IPS-15b (cell line): ENCODE results near the gene TBXAS1.

Experiments
- H3K27me3 ChIP-seq: one replicate; pipeline ENCODE4 v1.6.1; 2013; ENCODE audit warnings: low read length; ENCODE audit not compliant: control insufficient read depth, insufficient read depth
- H3K36me3 ChIP-seq: one replicate; pipeline ENCODE4 v1.6.1; 2013; ENCODE audit warnings: low read length; ENCODE audit not compliant: control insufficient read depth, insufficient read depth
- H3K4me1 ChIP-seq: one replicate; pipeline ENCODE4 v1.6.1; 2013; ENCODE audit warnings: mild to moderate bottlenecking, low read length; ENCODE audit not compliant: control insufficient read depth, insufficient read depth
- H3K4me3 ChIP-seq: one replicate; pipeline ENCODE4 v1.5.1; 2013; ENCODE audit warnings: low read depth, low read length
- H3K9ac ChIP-seq: one replicate; pipeline ENCODE4 v1.6.1; 2013; ENCODE audit warnings: low read depth, mild to moderate bottlenecking, low read length
- H3K9me3 ChIP-seq: one replicate; pipeline ENCODE4 v1.6.1; 2013; ENCODE audit warnings: mild to moderate bottlenecking, low read length; ENCODE audit not compliant: control insufficient read depth, insufficient read depth

TBXAS1 gene

DNA sequence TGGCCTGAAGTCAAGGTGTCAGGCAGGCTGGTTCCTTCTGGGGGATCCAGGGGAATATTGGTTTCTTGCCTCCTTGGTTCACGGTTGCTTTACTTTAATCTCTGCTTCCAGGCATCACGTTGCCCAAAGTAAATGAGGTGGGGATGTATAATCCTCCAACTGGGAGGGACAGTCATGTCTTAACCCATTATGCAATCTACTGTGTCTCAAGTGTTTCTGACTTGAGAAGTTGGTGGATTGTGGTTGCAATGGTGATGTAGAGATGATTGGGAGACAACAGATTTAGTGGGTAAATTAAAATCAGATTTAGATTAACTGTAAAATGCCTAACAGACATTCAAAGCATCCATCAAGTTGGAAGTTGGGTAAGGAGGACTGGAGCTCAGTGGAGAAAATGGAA, 32.7 kb downstream of the TBXAS1 start:
- Histone ChIP-seq H3K4me1 (no peaks in the 10 kb centered on the region), H3K27me3 (no peaks in the 10 kb centered on the region), H3K4me3 (no peak overlapping the region), H3K9ac (no peak overlapping the region), H3K9me3 (no peaks in the 10 kb centered on the region), H3K36me3 (no peaks in the 10 kb centered on the region)

GRCh38 chr7:139866047-139866837, 37.2 kb downstream of the TBXAS1 start:
- Histone ChIP-seq H3K27me3 (no peaks in the 10 kb centered on the region), H3K4me3 (no peak overlapping the region), H3K36me3 (no peaks in the 10 kb centered on the region), H3K9me3 (no peaks in the 10 kb centered on the region), H3K9ac (no peak overlapping the region), H3K4me1 (no peaks in the 10 kb centered on the region)

- H3K9me3 ChIP-seq: no peaks in the 10 kb centered on the region
- H3K27me3 ChIP-seq: no peaks in the 10 kb centered on the region
- no peak overlapping the region for H3K4me3 ChIP-seq
- no peak overlapping the region for H3K9ac ChIP-seq
- H3K4me1 ChIP-seq: no peaks in the 10 kb centered on the region
- H3K36me3 ChIP-seq: no peaks in the 10 kb centered on the region
Observed at GRCh38 chr7:139867847-139868246, 38.8 kb downstream of the TBXAS1 start.

DNA sequence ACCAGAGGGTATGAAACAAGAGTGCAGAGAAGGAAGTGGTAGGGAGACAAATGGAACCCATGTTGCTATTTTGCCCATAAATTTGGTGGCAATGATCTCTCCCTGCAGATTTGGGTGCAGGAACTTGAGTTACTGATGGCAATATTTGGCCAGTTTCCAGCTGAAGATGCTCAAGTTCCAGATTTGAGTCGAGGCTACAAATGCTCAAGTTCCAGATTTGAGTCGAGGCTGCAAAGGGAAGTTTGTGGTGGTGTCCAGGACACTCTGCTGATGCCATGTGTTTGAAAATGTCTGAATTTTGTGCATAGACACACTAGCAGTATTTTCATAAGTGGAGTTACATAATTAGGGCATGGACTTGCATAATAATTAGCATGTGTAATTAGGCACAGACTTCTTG, 40.8 kb downstream of the TBXAS1 start:
- H3K9me3 ChIP-seq: no peaks in the 10 kb centered on the region
- H3K9ac ChIP-seq: no peak overlapping the region
- no peaks in the 10 kb centered on the region for H3K36me3 ChIP-seq
- H3K4me3 ChIP-seq: no peak overlapping the region
- no peaks in the 10 kb centered on the region for H3K4me1 ChIP-seq
- H3K27me3 ChIP-seq: no peaks in the 10 kb centered on the region

GRCh38 chr7:139870380-139870779, 41.3 kb downstream of the TBXAS1 start:
- Histone ChIP-seq H3K9me3 (no peaks in the 10 kb centered on the region), H3K4me1 (no peaks in the 10 kb centered on the region), H3K9ac (no peak overlapping the region), H3K36me3 (no peaks in the 10 kb centered on the region), H3K27me3 (no peaks in the 10 kb centered on the region), H3K4me3 (no peak overlapping the region)

GRCh38 chr7:139871331-139871730, 42.3 kb downstream of the TBXAS1 start:
- Histone ChIP-seq H3K4me3 (no peak overlapping the region), H3K4me1 (no peaks in the 10 kb centered on the region), H3K9me3 (no peaks in the 10 kb centered on the region), H3K36me3 (no peaks in the 10 kb centered on the region), H3K27me3 (no peaks in the 10 kb centered on the region), H3K9ac (no peak overlapping the region)

- H3K4me1 ChIP-seq: no peaks in the 10 kb centered on the region
- H3K27me3 ChIP-seq: no peaks in the 10 kb centered on the region
- H3K36me3 ChIP-seq: no peaks in the 10 kb centered on the region
- H3K4me3 ChIP-seq: no peak overlapping the region
- no peaks in the 10 kb centered on the region for H3K9me3 ChIP-seq
- H3K9ac ChIP-seq: no peak overlapping the region
Observed at GRCh38 chr7:139871820-139872219, 42.8 kb downstream of the TBXAS1 start.

DNA sequence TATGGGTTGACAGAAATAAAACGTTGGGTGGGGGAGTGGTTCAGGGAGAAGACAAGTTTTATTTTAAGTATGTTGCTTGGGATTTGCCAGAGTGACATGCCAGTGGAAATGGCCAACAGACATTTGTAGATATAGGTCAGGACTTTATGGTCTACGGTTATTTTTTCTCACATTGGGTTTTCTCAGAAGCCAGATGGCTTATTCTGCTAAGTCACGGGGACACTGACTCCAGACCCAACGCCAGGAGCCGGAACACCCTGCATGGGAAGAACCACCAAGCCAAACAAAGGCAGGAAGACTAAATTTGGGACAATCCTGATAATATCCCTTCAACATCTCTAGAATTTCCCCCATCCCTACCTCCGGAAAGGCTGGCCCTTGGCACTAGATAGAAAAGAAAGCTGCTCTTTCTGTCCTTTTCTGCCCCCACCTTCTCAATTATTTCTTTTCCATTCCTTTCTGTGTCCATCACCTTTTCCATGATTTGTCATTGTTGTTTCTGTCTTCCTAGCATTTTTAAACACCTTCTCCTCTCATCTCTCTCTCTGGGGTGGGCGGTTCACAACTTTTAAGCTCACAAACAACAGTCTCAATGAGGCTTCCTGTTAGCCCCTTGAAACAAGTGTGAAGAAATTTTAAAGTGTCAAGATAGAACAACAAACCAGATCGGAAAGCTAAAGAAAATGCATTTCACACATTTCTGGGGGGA, 44.7 kb downstream of the TBXAS1 start:
- Histone ChIP-seq H3K9ac (no peak overlapping the region), H3K27me3 (no peaks in the 10 kb centered on the region), H3K4me3 (no peak overlapping the region), H3K36me3 (no peaks in the 10 kb centered on the region), H3K9me3 (no peaks in the 10 kb centered on the region), H3K4me1 (no peaks in the 10 kb centered on the region)

GRCh38 chr7:139874302-139874629, 45.2 kb downstream of the TBXAS1 start:
- Histone ChIP-seq H3K27me3 (no peaks in the 10 kb centered on the region), H3K9me3 (no peaks in the 10 kb centered on the region), H3K4me3 (no peak overlapping the region), H3K4me1 (no peaks in the 10 kb centered on the region), H3K36me3 (no peaks in the 10 kb centered on the region), H3K9ac (no peak overlapping the region)

GRCh38 chr7:139875821-139876241, 46.8 kb downstream of the TBXAS1 start:
- Histone ChIP-seq H3K36me3 (no peaks in the 10 kb centered on the region), H3K9ac (no peak overlapping the region), H3K9me3 (no peaks in the 10 kb centered on the region), H3K4me3 (no peak overlapping the region), H3K27me3 (no peaks in the 10 kb centered on the region), H3K4me1 (no peaks in the 10 kb centered on the region)

- Histone ChIP-seq H3K27me3 (no peaks in the 10 kb centered on the region), H3K36me3 (no peaks in the 10 kb centered on the region), H3K4me3 (no peak overlapping the region), H3K9ac (no peak overlapping the region), H3K4me1 (no peaks in the 10 kb centered on the region), H3K9me3 (no peaks in the 10 kb centered on the region)
Observed at GRCh38 chr7:139876622-139877283, 47.7 kb downstream of the TBXAS1 start.

DNA sequence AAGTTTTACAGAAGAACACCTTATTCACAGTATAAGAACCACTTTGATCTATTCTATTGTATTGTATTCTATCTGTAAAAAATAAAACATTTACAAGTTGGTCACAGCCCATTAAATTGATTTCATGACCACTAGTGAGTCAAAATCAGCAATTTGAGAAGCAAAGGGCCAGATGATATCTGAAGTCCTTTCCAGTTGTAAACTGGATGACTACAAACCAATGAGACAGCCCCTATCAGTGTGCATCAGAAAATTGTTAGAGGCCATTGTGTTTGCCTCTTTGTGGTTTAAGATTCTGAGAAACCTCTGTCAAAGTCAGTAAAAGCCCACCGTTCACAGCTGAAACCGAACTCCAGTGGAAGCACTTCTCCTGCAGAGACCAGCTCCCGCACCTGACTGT, 54.8 kb downstream of the TBXAS1 start:
- Histone ChIP-seq H3K9me3 (no peaks in the 10 kb centered on the region), H3K9ac (no peak overlapping the region), H3K27me3 (no peaks in the 10 kb centered on the region), H3K4me1 (no peaks in the 10 kb centered on the region), H3K4me3 (no peak overlapping the region), H3K36me3 (no peaks in the 10 kb centered on the region)
